ENCODE measurements around the gene WDR27. TPM values are rescaled to one million over a fixed set of nuclear protein-coding genes. Genes with fewer than 3 reads are reported as not detected.

WDR27 gene
- total and polyA plus RNA-seq, 12 donors = 3.2 to 12.0 (median 6.6) TPM

DNA sequence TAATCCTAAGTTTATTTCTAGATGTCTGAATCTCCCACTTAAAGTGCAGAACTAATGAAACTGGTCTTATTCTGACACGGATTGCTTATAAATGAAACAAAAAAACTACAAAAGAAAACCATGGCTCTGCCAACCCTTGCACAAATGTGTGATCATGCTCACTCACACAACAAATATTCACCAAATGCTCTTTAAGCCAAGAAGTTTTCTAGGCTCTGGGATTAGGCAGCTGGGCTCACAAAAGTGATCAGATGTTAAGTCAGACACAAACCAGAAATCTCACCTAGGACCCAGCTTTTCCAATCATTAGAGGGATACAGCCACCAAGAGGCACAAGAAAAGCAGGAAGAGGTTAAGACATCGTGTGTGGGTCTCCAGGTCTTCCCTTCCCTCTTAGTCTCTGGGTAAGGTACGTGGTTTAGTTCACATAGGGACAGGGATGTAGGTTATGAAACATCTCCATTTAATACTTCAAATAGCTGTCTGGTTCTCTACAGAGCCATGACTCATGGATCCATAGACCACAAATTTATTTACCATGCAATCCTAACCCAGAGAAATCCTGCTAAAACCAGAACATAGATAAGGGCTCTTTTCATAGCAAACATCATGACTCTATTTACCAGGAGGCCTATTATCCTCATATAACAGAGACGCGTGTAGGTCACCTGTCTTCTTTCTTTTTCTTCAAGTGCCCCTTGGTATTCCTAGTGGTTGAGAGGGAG is 165.2 kb downstream of the WDR27 start:
- 86 to 96% methylated on average over 5 of the region's 5 CpGs for WGBS, 2 donors
- no peaks in the 10 kb centered on the region for H3K27me3 ChIP-seq
- peaks cover 0 to 41% (median 7%) of the 10 kb centered on the region in 11 donors for H3K9me3 ChIP-seq

GRCh38 chr6:169534039-169534421 is 167.8 kb downstream of the WDR27 start:
- intact Hi-C loops (cut with DNase I) = no loop called here
- ATAC-seq = no peak

More for the DNA sequence above, 165.2 kb downstream of the WDR27 start:
- H3K4me3 ChIP-seq = no peak overlapping the region
- no peak for DNase-seq
- no peak for ATAC-seq
- TF ChIP-seq CTCF (IDR thresholded peaks at IDR 0.05) = no peak
- H3K4me1 ChIP-seq = peaks cover 0 to 12% (median 6%) of the 10 kb centered on the region in 9 donors
- no peaks in the 10 kb centered on the region for H3K36me3 ChIP-seq
- intact Hi-C loops (cut with DNase I) = no loop called here
- H3K27ac ChIP-seq = no peak overlapping the region

GRCh38 chr6:169533301-169534038 is 168.4 kb downstream of the WDR27 start:
- H3K9me3 ChIP-seq = peaks cover 0 to 41% (median 7%) of the 10 kb centered on the region in 11 donors
- no peaks in the 10 kb centered on the region for H3K36me3 ChIP-seq
- peaks cover 0 to 13% (median 4%) of the 10 kb centered on the region in 9 donors for H3K4me1 ChIP-seq
- H3K27me3 ChIP-seq = no peaks in the 10 kb centered on the region
- no peak overlapping the region for H3K27ac ChIP-seq
- no peak overlapping the region for H3K4me3 ChIP-seq
- DNase-seq (no peak), ATAC-seq (no peak)
- 97% methylated on average over 6 of the region's 6 CpGs for WGBS, 2 donors
- TF ChIP-seq CTCF (IDR thresholded peaks at IDR 0.05) = no peak
- intact Hi-C loops (cut with DNase I) = no loop called here

More at GRCh38 chr6:169534039-169534421, 167.8 kb downstream of the WDR27 start:
- Histone ChIP-seq H3K4me3 (no peak overlapping the region), H3K36me3 (no peaks in the 10 kb centered on the region), H3K27ac (no peak overlapping the region), H3K9me3 (peaks cover 0 to 41% (median 7%) of the 10 kb centered on the region in 11 donors), H3K4me1 (peaks cover 0 to 14% (median 8%) of the 10 kb centered on the region in 9 donors), H3K27me3 (no peaks in the 10 kb centered on the region)
- no peak for DNase-seq
- TF ChIP-seq CTCF (IDR thresholded peaks at IDR 0.05) = no peak
- 95 to 99% methylated on average over 3 of the region's 3 CpGs for WGBS, 2 donors

- no peak for ATAC-seq
- no peaks in the 10 kb centered on the region for H3K27me3 ChIP-seq
- 79 to 84% methylated on average over 1 of the region's 1 CpG for WGBS, 2 donors
- H3K36me3 ChIP-seq = no peaks in the 10 kb centered on the region
- no peak overlapping the region for H3K27ac ChIP-seq
- intact Hi-C loops (cut with DNase I) = no loop called here
- H3K9me3 ChIP-seq = peaks cover 0 to 28% (median 7%) of the 10 kb centered on the region in 11 donors
- H3K4me1 ChIP-seq = peaks cover 0 to 13% (median 4%) of the 10 kb centered on the region in 9 donors
- no peak for DNase-seq
- TF ChIP-seq CTCF (IDR thresholded peaks at IDR 0.05) = no peak
- H3K4me3 ChIP-seq = no peak overlapping the region
Measured at GRCh38 chr6:169530752-169531123, 171.1 kb downstream of the WDR27 start.

Measured in heart right ventricle (tissue), 16 donors.